Measurements from ENCODE around the gene CARNS1. TPM values are rescaled to one million over a fixed set of nuclear protein-coding genes. Genes with fewer than 3 reads are reported as not detected.
A peak's percentile ranks its signal among the peaks of the same experiment; 100 is the strongest.

Gene CARNS1
- total and polyA plus RNA-seq, 9 of the 15 experiments (the other 6 are each of a cell fraction or from before 2014, with no cell fraction given): 0.01 to 0.18 (median 0.06) TPM; not detected in 3

- TF ChIP-seq IRF1 (CRISPR knock-in tag; IDR thresholded peaks at IDR 0.05; ENCODE audit: borderline replicate concordance) (no peak), PHB2 (IDR thresholded peaks at IDR 0.05; ENCODE audit: low read depth) (no peak; the same call in 1 of the 2 replicates), ZNF395 (CRISPR knock-in tag; IDR thresholded peaks at IDR 0.05) (no peak; the same call in none of the 2 replicates), RAD51 (IDR thresholded peaks at IDR 0.05; ENCODE audit: borderline replicate concordance, low read depth) (no peak), WHSC1 (IDR thresholded peaks at IDR 0.05; ENCODE audit: low read length) (no peak), SP2 (IDR thresholded peaks at IDR 0.05; ENCODE audit: extremely low read depth, low read depth, low read length, poor library complexity, severe bottlenecking) (no peak), SREBF2 (CRISPR knock-in tag; IDR thresholded peaks at IDR 0.05) (no peak), LARP7 (IDR thresholded peaks at IDR 0.05) (no peak), TCFL5 (CRISPR knock-in tag; conservative IDR thresholded peaks at IDR 0.05) (no peak), SMARCA4 (IDR thresholded peaks at IDR 0.05) (peak; percentile 71; the same call in 1 of the 2 replicates), ESRRB (CRISPR knock-in tag; IDR thresholded peaks at IDR 0.05; ENCODE audit: borderline replicate concordance) (no peak), ZNF586 (CRISPR knock-in tag; conservative IDR thresholded peaks at IDR 0.05) (no peak), TFAM (CRISPR knock-in tag; conservative IDR thresholded peaks at IDR 0.05) (no peak), NBN (IDR thresholded peaks at IDR 0.05; ENCODE audit: low read depth) (no peak), POLR2B (IDR thresholded peaks at IDR 0.05; ENCODE audit: low read depth, partially characterized antibody) (no peak), PCBP2 (IDR thresholded peaks at IDR 0.05; ENCODE audit: low read depth, low read length, poor library complexity, severe bottlenecking) (no peak), THRB (CRISPR knock-in tag; conservative IDR thresholded peaks at IDR 0.05) (0 out of 2 replicates have a peak, but pooled peaks have one; percentile 23), ZNF224 (CRISPR knock-in tag; IDR thresholded peaks at IDR 0.05) (0 out of 2 replicates have a peak, but pooled peaks have one; percentile 2), DNMT1 (IDR thresholded peaks at IDR 0.05) (no peak)
- TF ChIP-seq, protein P1, sequence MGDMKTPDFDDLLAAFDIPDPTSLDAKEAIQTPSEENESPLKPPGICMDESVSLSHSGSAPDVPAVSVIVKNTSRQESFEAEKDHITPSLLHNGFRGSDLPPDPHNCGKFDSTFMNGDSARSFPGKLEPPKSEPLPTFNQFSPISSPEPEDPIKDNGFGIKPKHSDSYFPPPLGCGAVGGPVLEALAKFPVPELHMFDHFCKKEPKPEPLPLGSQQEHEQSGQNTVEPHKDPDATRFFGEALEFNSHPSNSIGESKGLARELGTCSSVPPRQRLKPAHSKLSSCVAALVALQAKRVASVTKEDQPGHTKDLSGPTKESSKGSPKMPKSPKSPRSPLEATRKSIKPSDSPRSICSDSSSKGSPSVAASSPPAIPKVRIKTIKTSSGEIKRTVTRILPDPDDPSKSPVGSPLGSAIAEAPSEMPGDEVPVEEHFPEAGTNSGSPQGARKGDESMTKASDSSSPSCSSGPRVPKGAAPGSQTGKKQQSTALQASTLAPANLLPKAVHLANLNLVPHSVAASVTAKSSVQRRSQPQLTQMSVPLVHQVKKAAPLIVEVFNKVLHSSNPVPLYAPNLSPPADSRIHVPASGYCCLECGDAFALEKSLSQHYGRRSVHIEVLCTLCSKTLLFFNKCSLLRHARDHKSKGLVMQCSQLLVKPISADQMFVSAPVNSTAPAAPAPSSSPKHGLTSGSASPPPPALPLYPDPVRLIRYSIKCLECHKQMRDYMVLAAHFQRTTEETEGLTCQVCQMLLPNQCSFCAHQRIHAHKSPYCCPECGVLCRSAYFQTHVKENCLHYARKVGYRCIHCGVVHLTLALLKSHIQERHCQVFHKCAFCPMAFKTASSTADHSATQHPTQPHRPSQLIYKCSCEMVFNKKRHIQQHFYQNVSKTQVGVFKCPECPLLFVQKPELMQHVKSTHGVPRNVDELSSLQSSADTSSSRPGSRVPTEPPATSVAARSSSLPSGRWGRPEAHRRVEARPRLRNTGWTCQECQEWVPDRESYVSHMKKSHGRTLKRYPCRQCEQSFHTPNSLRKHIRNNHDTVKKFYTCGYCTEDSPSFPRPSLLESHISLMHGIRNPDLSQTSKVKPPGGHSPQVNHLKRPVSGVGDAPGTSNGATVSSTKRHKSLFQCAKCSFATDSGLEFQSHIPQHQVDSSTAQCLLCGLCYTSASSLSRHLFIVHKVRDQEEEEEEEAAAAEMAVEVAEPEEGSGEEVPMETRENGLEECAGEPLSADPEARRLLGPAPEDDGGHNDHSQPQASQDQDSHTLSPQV (IDR thresholded peaks at IDR 0.05): peak; percentile 96
Observed at GRCh38 chr11:67373648-67374570, 41.6 kb upstream of the CARNS1 start (continued).

Measured in K562 (cell line).